SH-SY5Y (cell line): ENCODE measurements around the gene TACC2.

Experiments
- GATA2 ChIP-seq: IDR thresholded peaks from 2 replicates; pipeline ENCODE4 v1.6.1; 2011; ENCODE audit warnings: mild to moderate bottlenecking, low read depth, low read length
- GATA3 ChIP-seq: IDR thresholded peaks from 2 replicates; pipeline ENCODE4 v1.6.1; 2011; ENCODE audit warnings: low read depth, mild to moderate bottlenecking, low read length, moderate library complexity

DNA sequence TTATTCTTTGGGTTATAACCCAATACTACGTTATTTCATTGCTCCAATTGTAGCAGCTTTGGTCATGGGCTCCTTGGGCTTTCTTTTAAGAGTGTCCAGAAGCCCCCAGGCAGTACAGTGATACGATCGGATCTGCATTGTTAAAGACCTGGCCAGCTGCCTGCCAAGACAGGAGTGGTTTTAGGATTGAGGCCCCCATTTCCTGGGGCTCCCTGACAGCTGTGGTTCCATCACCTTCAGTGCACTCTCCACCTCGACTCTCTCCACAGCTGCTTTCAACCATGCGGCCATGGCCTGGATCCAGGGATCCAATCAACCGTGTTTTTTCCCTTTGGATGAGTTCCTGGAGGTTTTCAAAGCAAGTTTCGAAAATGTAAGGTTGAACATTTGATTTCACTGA, 158.7 kb downstream of the TACC2 start:
- TF ChIP-seq GATA2 = no peak
- no peak for TF ChIP-seq GATA3
